ENCODE data around the gene IL22. TPM values are rescaled to one million over a fixed set of nuclear protein-coding genes. Genes with fewer than 3 reads are reported as not detected.

The IL22 gene
- total and polyA plus RNA-seq, 2 donors (not counting 1 experiment from before 2014, with no cell fraction given), result not detected

GRCh38 chr12:68272732-68273131 is 19.3 kb upstream of the IL22 start:
- no peak for TF ChIP-seq EZH2 (IDR thresholded peaks at IDR 0.05; ENCODE audit: borderline replicate concordance, insufficient read depth, low read depth, low read length, poor library complexity, severe bottlenecking)
- TF ChIP-seq, protein P1, sequence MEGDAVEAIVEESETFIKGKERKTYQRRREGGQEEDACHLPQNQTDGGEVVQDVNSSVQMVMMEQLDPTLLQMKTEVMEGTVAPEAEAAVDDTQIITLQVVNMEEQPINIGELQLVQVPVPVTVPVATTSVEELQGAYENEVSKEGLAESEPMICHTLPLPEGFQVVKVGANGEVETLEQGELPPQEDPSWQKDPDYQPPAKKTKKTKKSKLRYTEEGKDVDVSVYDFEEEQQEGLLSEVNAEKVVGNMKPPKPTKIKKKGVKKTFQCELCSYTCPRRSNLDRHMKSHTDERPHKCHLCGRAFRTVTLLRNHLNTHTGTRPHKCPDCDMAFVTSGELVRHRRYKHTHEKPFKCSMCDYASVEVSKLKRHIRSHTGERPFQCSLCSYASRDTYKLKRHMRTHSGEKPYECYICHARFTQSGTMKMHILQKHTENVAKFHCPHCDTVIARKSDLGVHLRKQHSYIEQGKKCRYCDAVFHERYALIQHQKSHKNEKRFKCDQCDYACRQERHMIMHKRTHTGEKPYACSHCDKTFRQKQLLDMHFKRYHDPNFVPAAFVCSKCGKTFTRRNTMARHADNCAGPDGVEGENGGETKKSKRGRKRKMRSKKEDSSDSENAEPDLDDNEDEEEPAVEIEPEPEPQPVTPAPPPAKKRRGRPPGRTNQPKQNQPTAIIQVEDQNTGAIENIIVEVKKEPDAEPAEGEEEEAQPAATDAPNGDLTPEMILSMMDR (IDR thresholded peaks at IDR 0.05), result no peak
- ChIA-PET CTCF (interaction anchor here (0.7 kb wide), 1 partner anchor 561 kb away, joined by 7 read pairs; no protein-coding TSS in a partner anchor), POLR2A (no interaction called here)
- ATAC-seq (ENCODE audit: low read depth), result no peak
- no peak overlapping the region for H3K9ac ChIP-seq (ENCODE audit: low read length)
- H3K27ac ChIP-seq (ENCODE audit: low read length in 2 of 2), result no peak overlapping the region
- H3K27me3 ChIP-seq (replicated peaks in 1 of 4; ENCODE audit: control extremely low read depth in 1 of 4, control insufficient read depth in 3 of 4, insufficient read depth in 4 of 4, low read length in 3 of 4), result no peaks in the 10 kb centered on the region
- H3K79me2 ChIP-seq (ENCODE audit: control insufficient read depth, insufficient read depth, low read length), result no peaks in the 10 kb centered on the region
- intact Hi-C loops (cut with micrococcal nuclease), result no loop called here
- H3K4me2 ChIP-seq (replicated peaks; ENCODE audit: low read depth, low read length, poor library complexity, severe bottlenecking), result no peak overlapping the region
- no peaks in the 10 kb centered on the region for H3K9me3 ChIP-seq (ENCODE audit: control extremely low read depth in 1 of 3, control insufficient read depth in 2 of 3, insufficient read depth in 1 of 3, low read length in 2 of 3)
- Mint-ChIP-seq H3K27ac (no peak overlapping the region), H3K9me3 (ENCODE audit: insufficient read depth) (no peaks in the 10 kb centered on the region), H3K4me1 (no peaks in the 10 kb centered on the region), H3K27me3 (no peaks in the 10 kb centered on the region), H3K4me3 (no peak overlapping the region)
- DNase-seq, result no peak
- H4K20me1 ChIP-seq (ENCODE audit: control insufficient read depth, insufficient read depth, low read length, poor library complexity, severe bottlenecking), result no peaks in the 10 kb centered on the region
- no peak overlapping the region for H2AFZ ChIP-seq (ENCODE audit: insufficient read depth, low read depth, low read length, poor library complexity, severe bottlenecking)
- H3K36me3 ChIP-seq (replicated peaks in 1 of 2; ENCODE audit: control extremely low read depth in 1 of 2, control insufficient read depth in 1 of 2, extremely low read depth in 1 of 2, insufficient read depth in 2 of 2, low read length in 1 of 2), result no peaks in the 10 kb centered on the region
- no peaks in the 10 kb centered on the region for H3K4me1 ChIP-seq (ENCODE audit: control insufficient read depth in 2 of 2, insufficient read depth in 2 of 2, low read length in 2 of 2)
- no peak overlapping the region for H3K4me3 ChIP-seq (ENCODE audit: control extremely low read depth in 1 of 5, extremely low read depth in 1 of 5, insufficient read depth in 1 of 5, low read depth in 2 of 5, low read length in 4 of 5)

GRCh38 chr12:68271346-68271745 is 17.9 kb upstream of the IL22 start:
- Histone ChIP-seq H3K27me3 (replicated peaks in 1 of 4; ENCODE audit: control extremely low read depth in 1 of 4, control insufficient read depth in 3 of 4, insufficient read depth in 4 of 4, low read length in 3 of 4) (no peaks in the 10 kb centered on the region), H3K36me3 (replicated peaks in 1 of 2; ENCODE audit: control extremely low read depth in 1 of 2, control insufficient read depth in 1 of 2, extremely low read depth in 1 of 2, insufficient read depth in 2 of 2, low read length in 1 of 2) (no peaks in the 10 kb centered on the region), H3K9ac (ENCODE audit: low read length) (no peak overlapping the region), H3K27ac (ENCODE audit: low read length in 2 of 2) (no peak overlapping the region), H3K79me2 (ENCODE audit: control insufficient read depth, insufficient read depth, low read length) (no peaks in the 10 kb centered on the region), H3K4me2 (replicated peaks; ENCODE audit: low read depth, low read length, poor library complexity, severe bottlenecking) (no peak overlapping the region), H4K20me1 (ENCODE audit: control insufficient read depth, insufficient read depth, low read length, poor library complexity, severe bottlenecking) (no peaks in the 10 kb centered on the region), H3K4me3 (ENCODE audit: control extremely low read depth in 1 of 5, extremely low read depth in 1 of 5, insufficient read depth in 1 of 5, low read depth in 2 of 5, low read length in 4 of 5) (no peak overlapping the region), H3K9me3 (ENCODE audit: control extremely low read depth in 1 of 3, control insufficient read depth in 2 of 3, insufficient read depth in 1 of 3, low read length in 2 of 3) (no peaks in the 10 kb centered on the region), H2AFZ (ENCODE audit: insufficient read depth, low read depth, low read length, poor library complexity, severe bottlenecking) (no peak overlapping the region), H3K4me1 (ENCODE audit: control insufficient read depth in 2 of 2, insufficient read depth in 2 of 2, low read length in 2 of 2) (no peaks in the 10 kb centered on the region)
- DNase-seq (no peak), ATAC-seq (ENCODE audit: low read depth) (no peak)
- WGBS (ENCODE audit: insufficient coverage), result 86% methylated on average over 6 of the region's 8 CpGs
- Mint-ChIP-seq H3K27me3 (no peaks in the 10 kb centered on the region), H3K4me3 (no peak overlapping the region), H3K27ac (no peak overlapping the region), H3K9me3 (ENCODE audit: insufficient read depth) (no peaks in the 10 kb centered on the region), H3K4me1 (no peaks in the 10 kb centered on the region)
- TF ChIP-seq, protein P1 (IDR thresholded peaks at IDR 0.05), result no peak
- TF ChIP-seq EZH2 (IDR thresholded peaks at IDR 0.05; ENCODE audit: borderline replicate concordance, insufficient read depth, low read depth, low read length, poor library complexity, severe bottlenecking), result no peak
- intact Hi-C loops (cut with micrococcal nuclease), result no loop called here
- CTCF ChIA-PET, result no interaction called here
- POLR2A ChIA-PET, result no interaction called here
